H9 (cell line): ENCODE results near the gene IQSEC1. TPM values are rescaled to one million over a fixed set of nuclear protein-coding genes. Genes with fewer than 3 reads are reported as not detected.
A peak's percentile ranks its signal among the peaks of the same experiment; 100 is the strongest.

Experiments
- DNase-seq: peaks from one replicate; pipeline ENCODE4 v3.0.0-alpha.2; 2017
- H2AFZ ChIP-seq: one replicate; pipeline ENCODE4 v1.6.1; 2013; ENCODE audit warnings: mild to moderate bottlenecking, low read length, control low read depth, moderate library complexity
- H2AK5ac ChIP-seq: 2 replicates; pipeline ENCODE4 v1.6.1; 2013; ENCODE audit warnings: low read length, control low read depth, mixed read lengths; ENCODE audit not compliant: insufficient read length
- H2BK120ac ChIP-seq: one replicate; pipeline ENCODE4 v1.6.1; 2013; ENCODE audit warnings: low read depth, mild to moderate bottlenecking, low read length, control low read depth, inconsistent platforms; ENCODE audit not compliant: poor library complexity, severe bottlenecking
- H2BK12ac ChIP-seq: 2 replicates; pipeline ENCODE4 v1.6.1; 2013; ENCODE audit warnings: low read length, control low read depth, mixed read lengths, low read depth; ENCODE audit not compliant: insufficient read length
- H2BK15ac ChIP-seq: 2 replicates; pipeline ENCODE4 v1.6.1; 2013; ENCODE audit warnings: low read depth, low read length, control low read depth
- H2BK20ac ChIP-seq: one replicate; pipeline ENCODE4 v1.6.1; 2013; ENCODE audit warnings: low read depth, mild to moderate bottlenecking, low read length, control low read depth, inconsistent platforms; ENCODE audit not compliant: poor library complexity, severe bottlenecking
- H2BK5ac ChIP-seq: 2 replicates; pipeline ENCODE4 v1.6.1; 2013; ENCODE audit warnings: low read length, control low read depth, mixed read lengths; ENCODE audit not compliant: insufficient read length
- H3K14ac ChIP-seq: 2 replicates; pipeline ENCODE4 v1.6.1; 2013; ENCODE audit warnings: low read length, control low read depth; ENCODE audit not compliant: insufficient read depth
- H3K18ac ChIP-seq: 2 replicates; pipeline ENCODE4 v1.6.1; 2013; ENCODE audit warnings: low read depth, mild to moderate bottlenecking, mixed read lengths, low read length, control low read depth; ENCODE audit not compliant: insufficient read length
- H3K23ac ChIP-seq: 2 replicates; pipeline ENCODE4 v1.6.1; 2013; ENCODE audit warnings: low read length, control low read depth, mixed read lengths, low read depth; ENCODE audit not compliant: insufficient read length
- H3K23me2 ChIP-seq: 2 replicates; pipeline ENCODE4 v1.6.1; 2013; ENCODE audit warnings: low read depth, mild to moderate bottlenecking, mixed read lengths, low read length, control low read depth; ENCODE audit not compliant: insufficient read length, poor library complexity, severe bottlenecking
- H3K27ac ChIP-seq: 2 replicates; pipeline ENCODE4 v1.5.1; 2013; ENCODE audit warnings: low read length, control low read depth, mixed read lengths, low read depth; ENCODE audit not compliant: insufficient read length
- H3K27me3 ChIP-seq: 2 replicates; pipeline ENCODE4 v1.6.1; 2013; ENCODE audit warnings: low read length, control low read depth, inconsistent platforms; ENCODE audit not compliant: insufficient read depth
- H3K4ac ChIP-seq: 2 replicates; pipeline ENCODE4 v1.6.1; 2013; ENCODE audit warnings: low read depth, mild to moderate bottlenecking, control low read depth, inconsistent platforms, low read length, moderate library complexity
- H3K4me1 ChIP-seq: 2 replicates; pipeline ENCODE4 v1.6.1; 2013; ENCODE audit warnings: low read length, control low read depth, inconsistent platforms; ENCODE audit not compliant: insufficient read depth
- H3K4me2 ChIP-seq: 2 replicates; pipeline ENCODE4 v1.6.1; 2013; ENCODE audit warnings: low read length, control low read depth, mixed read lengths; ENCODE audit not compliant: insufficient read length, insufficient read depth
- H3K56ac ChIP-seq: 2 replicates; pipeline ENCODE4 v1.6.1; 2013; ENCODE audit warnings: low read depth, mild to moderate bottlenecking, mixed read lengths, low read length, control low read depth; ENCODE audit not compliant: insufficient read length
- H3K79me1 ChIP-seq: 2 replicates; pipeline ENCODE4 v1.6.1; 2013; ENCODE audit warnings: low read depth, mild to moderate bottlenecking, moderate library complexity, low read length, control low read depth, inconsistent platforms; ENCODE audit not compliant: insufficient read depth, poor library complexity, severe bottlenecking
- H3K79me2 ChIP-seq: 2 replicates; pipeline ENCODE4 v1.6.1; 2013; ENCODE audit warnings: low read length, control low read depth, inconsistent platforms; ENCODE audit not compliant: insufficient read depth
- H3K9ac ChIP-seq: 2 replicates; pipeline ENCODE4 v1.6.1; 2013; ENCODE audit warnings: low read length, control low read depth, mixed read lengths; ENCODE audit not compliant: insufficient read length; ENCODE audit errors: extremely low read depth
- H3K9me3 ChIP-seq: one replicate; pipeline ENCODE4 v1.6.1; 2013; ENCODE audit warnings: low read depth, low read length, inconsistent platforms; ENCODE audit not compliant: control insufficient read depth
- H3T11ph ChIP-seq: one replicate; pipeline ENCODE4 v1.6.1; 2013; ENCODE audit warnings: mild to moderate bottlenecking, low read length, control low read depth, inconsistent platforms
- H4K20me1 ChIP-seq: one replicate; pipeline ENCODE4 v1.6.1; 2013; ENCODE audit not compliant: control insufficient read depth, insufficient read length, insufficient read depth
- H4K5ac ChIP-seq: 2 replicates; pipeline ENCODE4 v1.6.1; 2013; ENCODE audit warnings: low read depth, mild to moderate bottlenecking, mixed read lengths, low read length, control low read depth; ENCODE audit not compliant: insufficient read length
- H4K8ac ChIP-seq: replicated peaks from 2 replicates; pipeline ENCODE4 v1.6.1; 2013; ENCODE audit warnings: low read length, control low read depth, mixed read lengths, low read depth; ENCODE audit not compliant: insufficient read length
- H4K91ac ChIP-seq: 2 replicates; pipeline ENCODE4 v1.6.1; 2013; ENCODE audit warnings: low read depth, mild to moderate bottlenecking, moderate library complexity, mixed read lengths, low read length, control low read depth; ENCODE audit not compliant: insufficient read length
- H3K27ac Mint-ChIP-seq, 3 experiments: 2 replicates in 2 of 3; 3 replicates in 1 of 3; pipeline ENCODE4 v1.8.0; 2020 to 2021; ENCODE audit warnings: mixed read lengths in 3 of 3, mild to moderate bottlenecking in 1 of 3, moderate library complexity in 1 of 3
- H3K27me3 Mint-ChIP-seq: 2 replicates; pipeline ENCODE4 v1.8.0; 2021; ENCODE audit warnings: low read depth, mild to moderate bottlenecking, moderate library complexity, mixed read lengths
- H3K36me3 Mint-ChIP-seq, 3 experiments: 2 replicates in 2 of 3; 3 replicates in 1 of 3; pipeline ENCODE4 v1.8.0; 2020 to 2021; ENCODE audit warnings: low read depth in 3 of 3, mixed read lengths in 3 of 3; ENCODE audit not compliant: insufficient read depth in 1 of 3
- H3K4me1 Mint-ChIP-seq, 2 experiments: 2 replicates each; pipeline ENCODE4 v1.8.0; 2020; ENCODE audit warnings: mixed read lengths in 2 of 2
- H3K4me3 Mint-ChIP-seq, 2 experiments: 2 replicates in 1 of 2; 3 replicates in 1 of 2; pipeline ENCODE4 v1.8.0; 2020 to 2021; ENCODE audit warnings: mild to moderate bottlenecking in 2 of 2, mixed read lengths in 2 of 2, moderate library complexity in 1 of 2
- H3K9me3 Mint-ChIP-seq, 2 experiments: 2 replicates in 1 of 2; 3 replicates in 1 of 2; pipeline ENCODE4 v1.8.0; 2020; ENCODE audit warnings: mild to moderate bottlenecking in 2 of 2, mixed read lengths in 2 of 2, moderate library complexity in 1 of 2
- CTCF ChIP-seq: fragments of 200-600 bp; sonication (generic); conservative IDR thresholded peaks from 3 replicates; pipeline ENCODE4 v1.8.0; 2021; ENCODE audit warnings: antibody characterized with exemption, mild to moderate bottlenecking
- WGBS: extraction: QIAGEN DNeasy Blood & Tissue Kit; methylation state at CpG from one replicate; pipeline ENCODE4 v1.1.7; 2013; ENCODE audit warnings: missing lambda C conversion rate, low lambda C conversion rate, mixed read lengths; ENCODE audit not compliant: insufficient read length; ENCODE audit errors: extremely low coverage; 5-methylcytosine and 5-hydroxymethylcytosine counted together
- total RNA-seq: library from RNA; stranded (reverse); gene quantifications from 2 replicates; pipeline ENCODE4 v1.2.1, GENCODE V29; 2021

IQSEC1 gene
- total RNA-seq, 1 experiment from 2014 or later: 19.1 TPM

DNA sequence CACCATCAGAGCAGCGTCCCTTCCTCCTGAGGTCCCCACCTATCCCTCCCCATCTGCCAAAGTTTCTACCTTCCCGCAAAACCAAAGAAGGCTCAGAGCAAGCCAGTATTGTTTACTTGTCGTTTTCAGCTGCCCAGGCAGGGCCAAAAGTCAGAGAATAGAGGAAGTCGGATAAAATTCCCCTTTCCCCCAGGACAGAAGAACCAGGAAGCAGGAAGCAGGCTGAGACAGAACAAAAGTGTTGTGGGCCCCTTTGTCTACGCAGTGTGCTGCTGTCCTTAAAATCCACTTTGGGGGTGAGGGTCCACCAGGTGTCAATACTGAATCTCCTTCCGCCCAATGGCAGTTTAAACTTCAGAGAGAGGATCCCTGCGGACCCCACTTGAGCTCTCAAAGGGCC lies 213.4 kb downstream of the IQSEC1 start:
- Histone ChIP-seq H3K4me2 (no peak overlapping the region), H4K8ac (no peak overlapping the region), H3K79me2 (no peaks in the 10 kb centered on the region), H2AFZ (no peak overlapping the region), H2BK15ac (no peak overlapping the region), H3K79me1 (no peaks in the 10 kb centered on the region), H3K14ac (no peak overlapping the region), H3K4ac (no peak overlapping the region), H4K91ac (no peak overlapping the region), H2BK120ac (no peak overlapping the region), H3K9me3 (no peaks in the 10 kb centered on the region), H2BK5ac (no peak overlapping the region), H3K18ac (no peak overlapping the region), H2AK5ac (no peak overlapping the region), H2BK12ac (no peak overlapping the region), H4K5ac (no peak overlapping the region), H4K20me1 (no peaks in the 10 kb centered on the region), H3T11ph (no peak overlapping the region), H3K27ac (no peak overlapping the region), H2BK20ac (no peak overlapping the region), H3K27me3 (no peaks in the 10 kb centered on the region), H3K9ac (no peak overlapping the region), H3K56ac (no peak overlapping the region), H3K4me1 (no peaks in the 10 kb centered on the region), H3K23ac (no peak overlapping the region), H3K23me2 (no peaks in the 10 kb centered on the region)
- Mint-ChIP-seq H3K4me1 (0 out of 4 replicates have a peak, but pooled peaks cover 2 to 3% of the 10 kb centered on the region in 2 experiments), H3K27me3 (peaks cover 37% of the 10 kb centered on the region), H3K4me3 (no peak overlapping the region), H3K9me3 (no peaks in the 10 kb centered on the region), H3K36me3 (peaks cover 0 to 2% (median 0%) of the 10 kb centered on the region in 3 experiments; a peak in 1 of 7 replicates), H3K27ac (0 out of 7 replicates have a peak overlapping the region, but pooled peaks of 1 of the 3 experiments have one; percentile 54)
- no CpG with 5 or more reads among the region's 7 CpGs for WGBS
- no peak for DNase-seq
- no peak for TF ChIP-seq CTCF
